Measurements from ENCODE around the gene SH3PXD2A. TPM values are rescaled to one million over a fixed set of nuclear protein-coding genes. Genes with fewer than 3 reads are reported as not detected.
A peak's percentile ranks its signal among the peaks of the same experiment; 100 is the strongest.

The SH3PXD2A gene
- polyA plus RNA-seq, 4 donors = 2.2 to 28.3 (median 8.7) TPM

DNA sequence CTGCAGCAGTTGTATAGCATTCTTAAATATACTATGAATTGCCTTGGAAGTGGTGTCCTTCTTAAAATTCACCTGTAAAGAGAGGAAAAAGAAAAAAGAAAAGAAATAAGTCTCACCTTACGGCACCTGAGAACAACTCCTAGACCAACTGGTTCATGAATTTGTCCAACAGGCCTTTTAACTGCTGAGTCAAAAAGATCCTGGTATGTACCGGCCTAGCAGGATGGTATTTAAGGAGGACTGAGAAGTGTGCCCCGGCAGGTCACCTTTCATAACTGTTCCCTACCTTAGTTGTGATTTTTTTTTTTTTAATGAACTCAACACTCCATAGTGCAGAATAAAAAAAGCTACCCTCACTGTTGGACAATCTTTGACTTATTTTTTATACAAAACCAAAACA lies 36.8 kb upstream of the SH3PXD2A start:
- H3K27me3 ChIP-seq (ENCODE audit: control insufficient read depth in 3 of 3, insufficient read depth in 3 of 3, low read length in 3 of 3) = no peaks in the 10 kb centered on the region
- WGBS, 3 donors = 86 to 92% (median 91%) methylated on average over 3 of the region's 3 CpGs
- FAIRE-seq = no peak
- H3K4me3 ChIP-seq (ENCODE audit: low read depth in 1 of 3, low read length in 3 of 3) = no peak overlapping the region
- H3K36me3 ChIP-seq (ENCODE audit: control insufficient read depth in 3 of 3, insufficient read depth in 2 of 3, low read depth in 1 of 3, low read length in 3 of 3) = peaks cover 0 to 12% (median 8%) of the 10 kb centered on the region in 3 donors
- H3K4me1 ChIP-seq (ENCODE audit: control insufficient read depth in 3 of 3, insufficient read depth in 2 of 3, low read depth in 1 of 3, low read length in 2 of 3) = peaks cover 0 to 38% (median 3%) of the 10 kb centered on the region in 3 donors
- H3K9me3 ChIP-seq (ENCODE audit: control insufficient read depth in 2 of 2, insufficient read depth in 1 of 2, low read depth in 1 of 2, low read length in 1 of 2) = no peaks in the 10 kb centered on the region
- DNase-seq = no peak
- H3K27ac ChIP-seq (ENCODE audit: low read depth in 1 of 3, low read length in 2 of 3) = no peak overlapping the region

GRCh38 chr10:103890688-103891087 lies 35.3 kb upstream of the SH3PXD2A start:
- Histone ChIP-seq H3K27me3 (ENCODE audit: control insufficient read depth in 3 of 3, insufficient read depth in 3 of 3, low read length in 3 of 3) (no peaks in the 10 kb centered on the region), H3K36me3 (ENCODE audit: control insufficient read depth in 3 of 3, insufficient read depth in 2 of 3, low read depth in 1 of 3, low read length in 3 of 3) (peaks cover 0 to 11% (median 6%) of the 10 kb centered on the region in 3 donors), H3K9me3 (ENCODE audit: control insufficient read depth in 2 of 2, insufficient read depth in 1 of 2, low read depth in 1 of 2, low read length in 1 of 2) (no peaks in the 10 kb centered on the region), H3K27ac (ENCODE audit: low read depth in 1 of 3, low read length in 2 of 3) (peak overlapping the region; percentile 44 to 93 (median 83)), H3K4me3 (ENCODE audit: low read depth in 1 of 3, low read length in 3 of 3) (no peak overlapping the region), H3K4me1 (ENCODE audit: control insufficient read depth in 3 of 3, insufficient read depth in 2 of 3, low read depth in 1 of 3, low read length in 2 of 3) (peaks cover 0 to 38% (median 3%) of the 10 kb centered on the region in 3 donors)
- DNase-seq (no peak), FAIRE-seq (no peak)
- WGBS, 3 donors = 76 to 83% (median 82%) methylated on average over 2 of the region's 2 CpGs

DNA sequence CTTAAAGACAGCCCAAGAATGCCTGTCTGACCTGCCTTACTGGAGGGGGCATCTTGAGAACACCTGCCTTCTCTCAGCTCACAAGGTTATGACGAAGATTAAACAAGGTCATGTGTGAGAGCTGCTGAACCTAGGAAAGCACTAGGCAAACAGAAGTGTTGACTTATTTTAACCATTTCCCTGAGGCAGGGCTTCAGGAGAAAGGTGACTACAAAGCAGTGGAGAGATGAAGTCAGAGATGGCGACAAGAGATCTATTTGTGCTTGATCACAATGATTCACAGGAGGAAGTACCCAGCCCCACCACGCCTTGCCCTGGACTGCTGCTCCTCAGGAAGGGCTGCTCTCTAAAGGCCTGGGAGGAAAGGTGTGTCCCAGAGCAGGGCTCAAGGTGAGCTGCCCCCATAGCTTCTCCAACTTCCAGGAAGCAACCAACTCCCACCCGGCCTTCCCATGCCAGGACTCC lies 34.9 kb upstream of the SH3PXD2A start:
- Histone ChIP-seq H3K4me3 (ENCODE audit: low read depth in 1 of 3, low read length in 3 of 3) (no peak overlapping the region), H3K9me3 (ENCODE audit: control insufficient read depth in 2 of 2, insufficient read depth in 1 of 2, low read depth in 1 of 2, low read length in 1 of 2) (no peaks in the 10 kb centered on the region), H3K27ac (ENCODE audit: low read depth in 1 of 3, low read length in 2 of 3) (peak overlapping the region; percentile 44 to 93 (median 83)), H3K4me1 (ENCODE audit: control insufficient read depth in 3 of 3, insufficient read depth in 2 of 3, low read depth in 1 of 3, low read length in 2 of 3) (peaks cover 0 to 35% (median 3%) of the 10 kb centered on the region in 3 donors), H3K27me3 (ENCODE audit: control insufficient read depth in 3 of 3, insufficient read depth in 3 of 3, low read length in 3 of 3) (no peaks in the 10 kb centered on the region), H3K36me3 (ENCODE audit: control insufficient read depth in 3 of 3, insufficient read depth in 2 of 3, low read depth in 1 of 3, low read length in 3 of 3) (peaks cover 0 to 11% (median 9%) of the 10 kb centered on the region in 3 donors)
- peak; percentile 74 to 89 for DNase-seq
- no peak for FAIRE-seq
- 25 to 63% (median 42%) methylated on average over 4 of the region's 4 CpGs for WGBS, 3 donors

DNA sequence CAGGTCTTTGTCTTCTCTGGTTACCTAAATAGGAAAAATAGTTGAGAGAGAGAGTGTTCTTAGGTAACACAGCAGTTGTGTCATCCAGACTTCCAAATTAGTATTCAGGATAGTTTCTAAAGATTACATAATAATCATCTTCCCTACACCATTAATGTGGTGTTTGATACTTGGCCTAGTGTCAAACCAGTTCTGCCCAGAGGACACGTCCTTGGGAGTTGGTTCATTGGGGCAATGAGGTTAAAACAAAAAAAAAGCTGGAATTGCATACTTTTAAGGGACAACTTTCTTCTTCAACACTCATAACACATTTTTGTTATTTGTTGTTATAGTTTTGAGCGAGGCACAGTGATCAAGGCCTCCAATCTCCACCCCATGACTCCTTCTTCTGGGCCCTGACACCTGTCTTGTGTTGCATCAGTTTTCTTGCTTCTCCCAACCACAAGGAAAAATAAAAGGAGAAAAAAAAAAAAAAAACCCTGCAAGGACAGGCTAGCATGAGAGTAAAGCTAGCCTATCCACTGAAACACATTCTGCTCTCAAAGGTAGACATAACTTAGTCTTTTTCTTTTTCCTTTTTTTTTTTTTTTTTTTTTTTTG lies 33.8 kb upstream of the SH3PXD2A start:
- no peaks in the 10 kb centered on the region for H3K27me3 ChIP-seq (ENCODE audit: control insufficient read depth in 3 of 3, insufficient read depth in 3 of 3, low read length in 3 of 3)
- H3K4me1 ChIP-seq (ENCODE audit: control insufficient read depth in 3 of 3, insufficient read depth in 2 of 3, low read depth in 1 of 3, low read length in 2 of 3) = peaks cover 0 to 38% (median 3%) of the 10 kb centered on the region in 3 donors
- no peak for FAIRE-seq
- no peak for DNase-seq
- H3K27ac ChIP-seq (ENCODE audit: low read depth in 1 of 3, low read length in 2 of 3) = peak overlapping the region in 2 of 3 donors; percentile 61 to 83
- 59 to 75% (median 69%) methylated on average over 2 of the region's 2 CpGs for WGBS, 3 donors
- H3K9me3 ChIP-seq (ENCODE audit: control insufficient read depth in 2 of 2, insufficient read depth in 1 of 2, low read depth in 1 of 2, low read length in 1 of 2) = no peaks in the 10 kb centered on the region
- H3K36me3 ChIP-seq (ENCODE audit: control insufficient read depth in 3 of 3, insufficient read depth in 2 of 3, low read depth in 1 of 3, low read length in 3 of 3) = peaks cover 0 to 13% (median 11%) of the 10 kb centered on the region in 3 donors
- H3K4me3 ChIP-seq (ENCODE audit: low read depth in 1 of 3, low read length in 3 of 3) = no peak overlapping the region

DNA sequence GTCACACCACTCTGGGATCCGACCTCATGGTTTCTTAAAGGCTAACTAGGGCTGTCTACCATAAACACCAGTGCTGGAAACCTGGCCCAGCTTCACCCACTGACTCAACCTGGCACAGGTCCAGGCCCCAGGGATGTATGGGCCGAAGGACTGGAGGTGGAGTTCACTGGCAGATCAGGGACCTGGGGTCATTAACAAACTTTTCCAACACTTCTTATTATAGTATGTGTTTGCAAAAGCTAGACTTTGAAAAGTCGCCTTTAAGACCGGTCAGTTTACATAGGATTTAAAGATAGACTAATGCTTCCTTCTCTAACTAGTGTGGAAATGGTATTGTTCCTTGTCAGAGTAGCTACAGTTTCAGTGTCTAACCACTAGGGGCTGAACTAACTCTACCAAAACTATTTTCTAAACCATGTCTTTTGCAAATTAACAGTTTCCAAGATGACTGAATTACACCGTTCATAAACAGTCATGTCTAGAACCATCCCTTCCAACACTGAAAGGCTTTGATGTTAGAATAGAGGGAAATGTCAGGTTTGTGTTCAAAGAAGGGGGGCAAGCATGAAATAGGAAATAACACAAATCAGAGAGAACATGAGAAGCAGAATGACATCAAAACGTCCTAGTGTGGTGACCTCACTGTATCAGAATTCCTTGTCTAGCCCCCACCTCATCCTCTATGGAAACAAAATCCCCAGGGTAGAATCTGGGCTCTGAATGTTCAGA lies 32.9 kb upstream of the SH3PXD2A start:
- Histone ChIP-seq H3K9me3 (ENCODE audit: control insufficient read depth in 2 of 2, insufficient read depth in 1 of 2, low read depth in 1 of 2, low read length in 1 of 2) (no peaks in the 10 kb centered on the region), H3K27ac (ENCODE audit: low read depth in 1 of 3, low read length in 2 of 3) (peak overlapping the region; percentile 59 to 89 (median 83)), H3K36me3 (ENCODE audit: control insufficient read depth in 3 of 3, insufficient read depth in 2 of 3, low read depth in 1 of 3, low read length in 3 of 3) (peaks cover 0 to 13% (median 11%) of the 10 kb centered on the region in 3 donors), H3K4me1 (ENCODE audit: control insufficient read depth in 3 of 3, insufficient read depth in 2 of 3, low read depth in 1 of 3, low read length in 2 of 3) (peaks cover 0 to 38% (median 0%) of the 10 kb centered on the region in 3 donors), H3K27me3 (ENCODE audit: control insufficient read depth in 3 of 3, insufficient read depth in 3 of 3, low read length in 3 of 3) (no peaks in the 10 kb centered on the region), H3K4me3 (ENCODE audit: low read depth in 1 of 3, low read length in 3 of 3) (no peak overlapping the region)
- WGBS, 3 donors = 1 to 14% (median 11%) methylated on average over 6 of the region's 6 CpGs
- FAIRE-seq (no peak), DNase-seq (peak; percentile 77 to 95)

- 84 to 92% (median 88%) methylated on average over 6 of the region's 6 CpGs for WGBS, 3 donors
- peaks cover 0 to 34% (median 0%) of the 10 kb centered on the region in 3 donors for H3K4me1 ChIP-seq (ENCODE audit: control insufficient read depth in 3 of 3, insufficient read depth in 2 of 3, low read depth in 1 of 3, low read length in 2 of 3)
- no peak for DNase-seq
- peaks cover 0 to 28% (median 7%) of the 10 kb centered on the region in 3 donors for H3K36me3 ChIP-seq (ENCODE audit: control insufficient read depth in 3 of 3, insufficient read depth in 2 of 3, low read depth in 1 of 3, low read length in 3 of 3)
- no peak overlapping the region for H3K4me3 ChIP-seq (ENCODE audit: low read depth in 1 of 3, low read length in 3 of 3)
- H3K27ac ChIP-seq (ENCODE audit: low read depth in 1 of 3, low read length in 2 of 3) = no peak overlapping the region
- no peaks in the 10 kb centered on the region for H3K9me3 ChIP-seq (ENCODE audit: control insufficient read depth in 2 of 2, insufficient read depth in 1 of 2, low read depth in 1 of 2, low read length in 1 of 2)
- H3K27me3 ChIP-seq (ENCODE audit: control insufficient read depth in 3 of 3, insufficient read depth in 3 of 3, low read length in 3 of 3) = no peaks in the 10 kb centered on the region
- no peak for FAIRE-seq
Observed at GRCh38 chr10:103885617-103886016, 30.2 kb upstream of the SH3PXD2A start.

- FAIRE-seq (no peak), DNase-seq (peak; percentile 72 to 74)
- H3K4me1 ChIP-seq (ENCODE audit: control insufficient read depth in 3 of 3, insufficient read depth in 2 of 3, low read depth in 1 of 3, low read length in 2 of 3) = peaks cover 0 to 25% (median 0%) of the 10 kb centered on the region in 3 donors
- no peak overlapping the region for H3K27ac ChIP-seq (ENCODE audit: low read depth in 1 of 3, low read length in 2 of 3)
- H3K4me3 ChIP-seq (ENCODE audit: low read depth in 1 of 3, low read length in 3 of 3) = no peak overlapping the region
- H3K9me3 ChIP-seq (ENCODE audit: control insufficient read depth in 2 of 2, insufficient read depth in 1 of 2, low read depth in 1 of 2, low read length in 1 of 2) = no peaks in the 10 kb centered on the region
- no peaks in the 10 kb centered on the region for H3K27me3 ChIP-seq (ENCODE audit: control insufficient read depth in 3 of 3, insufficient read depth in 3 of 3, low read length in 3 of 3)
- 74 to 80% (median 76%) methylated on average over 3 of the region's 3 CpGs for WGBS, 3 donors
- H3K36me3 ChIP-seq (ENCODE audit: control insufficient read depth in 3 of 3, insufficient read depth in 2 of 3, low read depth in 1 of 3, low read length in 3 of 3) = peaks cover 0 to 37% (median 11%) of the 10 kb centered on the region in 3 donors
Observed at GRCh38 chr10:103884681-103885139, 29.3 kb upstream of the SH3PXD2A start.

GRCh38 chr10:103882285-103883007 lies 27.1 kb upstream of the SH3PXD2A start:
- DNase-seq = no peak

More at GRCh38 chr10:103882285-103883007, 27.1 kb upstream of the SH3PXD2A start:
- Histone ChIP-seq H3K36me3 (ENCODE audit: control insufficient read depth in 3 of 3, insufficient read depth in 2 of 3, low read depth in 1 of 3, low read length in 3 of 3) (peaks cover 4 to 50% (median 20%) of the 10 kb centered on the region in 3 donors), H3K4me1 (ENCODE audit: control insufficient read depth in 3 of 3, insufficient read depth in 2 of 3, low read depth in 1 of 3, low read length in 2 of 3) (peaks cover 0 to 6% (median 0%) of the 10 kb centered on the region in 3 donors), H3K27me3 (ENCODE audit: control insufficient read depth in 3 of 3, insufficient read depth in 3 of 3, low read length in 3 of 3) (no peaks in the 10 kb centered on the region), H3K4me3 (ENCODE audit: low read depth in 1 of 3, low read length in 3 of 3) (no peak overlapping the region), H3K27ac (ENCODE audit: low read depth in 1 of 3, low read length in 2 of 3) (no peak overlapping the region), H3K9me3 (ENCODE audit: control insufficient read depth in 2 of 2, insufficient read depth in 1 of 2, low read depth in 1 of 2, low read length in 1 of 2) (no peaks in the 10 kb centered on the region)
- no peak for FAIRE-seq
- 84 to 93% (median 91%) methylated on average over 8 of the region's 8 CpGs for WGBS, 3 donors
